ENCODE measurements around the gene ABCC1.
"Not testable (repeated sequence)": the region's sequence is repeated elsewhere in the genome, so short reads cannot be mapped to it uniquely, and the experiment has no call there.

ABCC1 gene

GRCh38 chr16:16086653-16087446 lies 137.4 kb downstream of the ABCC1 start:
- DNase-seq: no peak

- no peak for DNase-seq
Measured at GRCh38 chr16:16090238-16090637, 140.8 kb downstream of the ABCC1 start.

- DNase-seq: no peak
Measured at GRCh38 chr16:16092925-16093627, 143.7 kb downstream of the ABCC1 start.

GRCh38 chr16:16093628-16094332 lies 144.4 kb downstream of the ABCC1 start:
- no peak for DNase-seq

- DNase-seq: no peak
Measured at GRCh38 chr16:16095646-16096045, 146.2 kb downstream of the ABCC1 start.

- no peak for DNase-seq
Measured at GRCh38 chr16:16096121-16096857, 146.9 kb downstream of the ABCC1 start.

GRCh38 chr16:16096858-16097213 lies 147.4 kb downstream of the ABCC1 start:
- DNase-seq: no peak

GRCh38 chr16:16099320-16099719 lies 149.9 kb downstream of the ABCC1 start:
- DNase-seq: no peak

- DNase-seq: peak; percentile 39
Measured at GRCh38 chr16:16100631-16101030, 151.2 kb downstream of the ABCC1 start.

- DNase-seq: no peak
Measured at GRCh38 chr16:16101585-16101984, 152.2 kb downstream of the ABCC1 start.

- DNase-seq: no peak
Measured at GRCh38 chr16:16102738-16103137, 153.3 kb downstream of the ABCC1 start.

GRCh38 chr16:16104132-16104803 lies 154.9 kb downstream of the ABCC1 start:
- DNase-seq: not testable (repeated sequence)

GRCh38 chr16:16104804-16105141 lies 155.4 kb downstream of the ABCC1 start:
- DNase-seq: not testable (repeated sequence)

- DNase-seq: no peak
Measured at GRCh38 chr16:16105646-16106045, 156.2 kb downstream of the ABCC1 start.

- no peak for DNase-seq
Measured at GRCh38 chr16:16106466-16106865, 157.1 kb downstream of the ABCC1 start.

GRCh38 chr16:16107839-16108238 lies 158.4 kb downstream of the ABCC1 start:
- DNase-seq: no peak

GRCh38 chr16:16108759-16109158 lies 159.3 kb downstream of the ABCC1 start:
- DNase-seq: no peak

- no peak for DNase-seq
Measured at GRCh38 chr16:16109453-16110110, 160.2 kb downstream of the ABCC1 start.

GRCh38 chr16:16110111-16110490 lies 160.7 kb downstream of the ABCC1 start:
- no peak for DNase-seq

GRCh38 chr16:16111639-16112038 lies 162.2 kb downstream of the ABCC1 start:
- DNase-seq: no peak

GRCh38 chr16:16112450-16113053 lies 163.1 kb downstream of the ABCC1 start:
- DNase-seq: no peak

- DNase-seq: no peak
Measured at GRCh38 chr16:16113076-16113475, 163.7 kb downstream of the ABCC1 start.
